Stomach (tissue), 9 donors: ENCODE results near the gene SOWAHA. TPM values are rescaled to one million over a fixed set of nuclear protein-coding genes. Genes with fewer than 3 reads are reported as not detected.

Experiments
- DNase-seq, 2 donors: peaks; one replicate each; pipeline versions ENCODE4 v3.0.0 to v3.0.0-alpha.2; 2013 to 2019
- H3K27ac ChIP-seq, 5 donors: fragments of 200-600 bp in 4 of 5; sonication (generic) in 4 of 5; one replicate each; pipeline ENCODE4 v1.5.1; 2013 to 2019; ENCODE audit warnings: mild to moderate bottlenecking in 1 of 5, moderate library complexity in 1 of 5
- H3K27me3 ChIP-seq, 3 donors: fragments of 200-600 bp; sonication (generic); one replicate each; pipeline ENCODE4 v1.5.1; 2017 to 2019; ENCODE audit warnings: mixed run types in 1 of 3
- H3K36me3 ChIP-seq, 4 donors: fragments of 200-600 bp; sonication (generic); 1 replicate in 3 of 4; 2 replicates in 1 of 4; pipeline ENCODE4 v1.5.1; 2016 to 2019
- H3K4me1 ChIP-seq, 4 donors: fragments of 200-600 bp; sonication (generic); one replicate each; pipeline ENCODE4 v1.5.1; 2016 to 2019
- H3K4me3 ChIP-seq, 4 donors: fragments of 200-600 bp; sonication (generic) in 3 of 4; one replicate each; pipeline ENCODE4 v1.5.1; 2016 to 2019; ENCODE audit warnings: mild to moderate bottlenecking in 1 of 4
- H3K9me3 ChIP-seq, 4 donors: fragments of 200-600 bp; sonication (generic); one replicate each; pipeline ENCODE4 v1.5.1; 2016 to 2019
- CTCF ChIP-seq, 7 experiments: fragments of 450-650 bp in 4 of 7; fragments of 200-600 bp in 3 of 7; sonication (generic) in 3 of 7; IDR thresholded peaks; one replicate each; pipeline ENCODE4 v1.5.1; 2016 to 2019; ENCODE audit warnings: antibody characterized with exemption in 7 of 7, control low read depth in 2 of 7, mild to moderate bottlenecking in 1 of 7
- EP300 ChIP-seq: sonication (generic); formaldehyde crosslinking; IDR thresholded peaks from one replicate; pipeline ENCODE4 v1.6.1; 2017; ENCODE audit warnings: antibody characterized with exemption
- POLR2A ChIP-seq, 4 donors: fragments of 450-650 bp; IDR thresholded peaks; one replicate each; pipeline ENCODE4 v1.6.1; 2016; ENCODE audit warnings: antibody characterized with exemption in 4 of 4, control low read depth in 2 of 4, mild to moderate bottlenecking in 1 of 4, moderate library complexity in 1 of 4
- POLR2AphosphoS5 ChIP-seq, 3 donors: sonication (generic); formaldehyde crosslinking; IDR thresholded peaks; one replicate each; pipeline ENCODE4 v1.6.1; 2016; ENCODE audit warnings: antibody characterized with exemption in 3 of 3
- WGBS, 5 donors: extraction: QIAGEN DNeasy Blood & Tissue Kit in 3 of 5; methylation state at CpG; one replicate each; pipeline versions ENCODE4 v1.1.5 to v1.1.7; 2013 to 2018; 5-methylcytosine and 5-hydroxymethylcytosine counted together
- intact Hi-C: fragments of 100-400 bp; cut with DNase I; formaldehyde crosslinking; loops from one replicate; pipeline ENCODE4 v1.15.1; 2023; ENCODE audit warnings: low total_unique reads
- polyA plus RNA-seq, 3 donors: library from polyadenylated mRNA; stranded (reverse); fragments of 200-250 nt; gene quantifications; one replicate each; pipeline ENCODE4 v1.2.3, GENCODE V29; 2013
- total RNA-seq, 5 donors: library from RNA; depleted of rRNA; stranded (reverse); fragments of >200 nt; gene quantifications; one replicate each; pipeline versions ENCODE4 v1.1.0 to v1.2.3, GENCODE V29; 2014 to 2016
- donor health status: healthy with polysubstance abuse.
- donor health status: Bipolar disorder and iron deficiency.
- donor health status: healthy.

Gene SOWAHA
- total and polyA plus RNA-seq, 8 donors = 2.4 to 91.8 (median 6.8) TPM; not detected in 1

GRCh38 chr5:132827943-132828673 lies 15.0 kb downstream of the SOWAHA start:
- intact Hi-C loops = no loop called here
- no peak overlapping the region for H3K27ac ChIP-seq
- WGBS, 5 donors = 85 to 88% (median 87%) methylated on average over 4 of the region's 4 CpGs
- no peak for DNase-seq
- no peaks in the 10 kb centered on the region for H3K9me3 ChIP-seq
- H3K4me3 ChIP-seq = peak overlapping the region in 1 of 4 donors; percentile 74
- H3K36me3 ChIP-seq = peaks cover 0 to 34% (median 26%) of the 10 kb centered on the region in 4 donors
- H3K4me1 ChIP-seq = peaks cover 12 to 60% (median 38%) of the 10 kb centered on the region in 4 donors
- H3K27me3 ChIP-seq = peaks cover 0 to 80% (median 5%) of the 10 kb centered on the region in 3 donors
- TF ChIP-seq EP300 (no peak), POLR2A (IDR thresholded peaks at IDR 0.05) (no peak), POLR2AphosphoS5 (IDR thresholded peaks at IDR 0.05) (no peak), CTCF (IDR thresholded peaks at IDR 0.05) (no peak)

- TF ChIP-seq CTCF (IDR thresholded peaks at IDR 0.05) = no peak
- no peak for TF ChIP-seq POLR2AphosphoS5 (IDR thresholded peaks at IDR 0.05)
- TF ChIP-seq POLR2A (IDR thresholded peaks at IDR 0.05) = no peak
- no peak for TF ChIP-seq EP300
- peaks cover 0 to 72% (median 5%) of the 10 kb centered on the region in 3 donors for H3K27me3 ChIP-seq
- 30 to 74% (median 56%) methylated on average over 2 to 4 of the region's 4 CpGs for whole genome bisulfite sequencing, 5 donors
- intact Hi-C loops = no loop called here
- H3K9me3 ChIP-seq = no peaks in the 10 kb centered on the region
- H3K4me3 ChIP-seq = peak overlapping the region; percentile 74 to 83 (median 79)
- H3K4me1 ChIP-seq = peaks cover 8 to 53% (median 30%) of the 10 kb centered on the region in 4 donors
- DNase-seq = peak; percentile 34 to 51
- peaks cover 0 to 26% (median 20%) of the 10 kb centered on the region in 4 donors for H3K36me3 ChIP-seq
- H3K27ac ChIP-seq = peak overlapping the region in 3 of 5 donors; percentile 87 to 92 (median 90)
Observed at GRCh38 chr5:132828846-132829494, 15.9 kb downstream of the SOWAHA start.

- H3K27ac ChIP-seq = peak overlapping the region; percentile 87 to 92 (median 90)
- intact Hi-C loops = no loop called here
- WGBS, 5 donors = 2 to 7% (median 3%) methylated on average over 3 to 75 of the region's 75 CpGs
Observed at GRCh38 chr5:132829742-132830435, 16.8 kb downstream of the SOWAHA start.

More at GRCh38 chr5:132829742-132830435, 16.8 kb downstream of the SOWAHA start:
- peaks cover 0 to 64% (median 5%) of the 10 kb centered on the region in 3 donors for H3K27me3 ChIP-seq
- H3K36me3 ChIP-seq = peaks cover 0 to 17% (median 11%) of the 10 kb centered on the region in 4 donors
- DNase-seq = peak; percentile 87 to 94
- peak in 5 of 7 experiments; percentile 73 to 91 (median 86) for TF ChIP-seq CTCF (IDR thresholded peaks at IDR 0.05)
- no peak for TF ChIP-seq EP300
- no peak for TF ChIP-seq POLR2A (IDR thresholded peaks at IDR 0.05)
- peak in 2 of 3 donors; percentile 46 to 67 for TF ChIP-seq POLR2AphosphoS5 (IDR thresholded peaks at IDR 0.05)
- peak overlapping the region; percentile 74 to 83 (median 79) for H3K4me3 ChIP-seq
- peaks cover 8 to 53% (median 30%) of the 10 kb centered on the region in 4 donors for H3K4me1 ChIP-seq
- H3K9me3 ChIP-seq = no peaks in the 10 kb centered on the region
